B cell (primary cell): ENCODE measurements around the gene GRAP.

ENCODE experiments used
- CTCF ChIP-seq: fragments of 200-600 bp; IDR thresholded peaks from one replicate; pipeline ENCODE4 v1.8.0; 2022; ENCODE audit warnings: antibody characterized with exemption, mild to moderate bottlenecking
- EZH2 ChIP-seq: IDR thresholded peaks from 2 replicates; pipeline ENCODE4 v1.6.1; 2012; ENCODE audit warnings: borderline replicate concordance, low read depth, mild to moderate bottlenecking, moderate library complexity, low read length; ENCODE audit not compliant: insufficient read depth, poor library complexity, severe bottlenecking

- TF ChIP-seq CTCF (no peak), EZH2 (no peak)
These were observed 27.5 kb downstream of the GRAP start for GRCh38 chr17:19019041-19019941.
